ENCODE data around the gene SLC12A5. TPM values are rescaled to one million over a fixed set of nuclear protein-coding genes. Genes with fewer than 3 reads are reported as not detected.

The SLC12A5 gene
- total and polyA plus RNA-seq, 9 of the 15 experiments (the other 6 are each of a cell fraction or from before 2014, with no cell fraction given): 0.36 to 7.5 (median 2.1) TPM

DNA sequence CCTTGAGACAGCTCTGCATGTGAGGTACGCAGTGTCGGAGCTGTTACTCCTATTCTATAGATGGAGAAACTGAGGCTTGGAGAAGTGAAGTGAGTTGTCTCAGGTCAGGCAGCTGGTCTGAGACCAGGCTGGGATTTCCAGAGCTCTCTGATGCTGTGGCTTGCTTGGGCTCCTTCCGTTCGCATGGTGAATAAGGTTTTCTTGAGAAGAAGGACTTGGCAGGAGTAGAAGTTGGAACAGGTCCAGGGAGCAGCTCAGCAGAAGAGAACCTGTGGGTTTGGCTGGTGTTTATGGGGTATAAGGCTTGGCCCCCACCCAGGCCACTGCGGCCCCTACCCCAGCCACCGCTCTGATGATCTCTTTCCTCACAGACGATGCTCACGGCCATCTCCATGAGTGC is 7.4 kb downstream of the SLC12A5 start:
- intact Hi-C loops (cut with micrococcal nuclease) (no loop called here), in situ Hi-C loops (cut with MboI) (no loop called here)
- Histone ChIP-seq H3K36me3 (ENCODE audit: control insufficient read depth, insufficient read depth, low read length) (no peaks in the 10 kb centered on the region), H3K79me2 (ENCODE audit: control insufficient read depth, insufficient read depth, low read length) (no peaks in the 10 kb centered on the region), H3K9me1 (ENCODE audit: control insufficient read depth, insufficient read depth, low read length) (no peaks in the 10 kb centered on the region), H3K4me2 (ENCODE audit: insufficient read depth, low read length) (no peak overlapping the region), H3K27me3 (ENCODE audit: control insufficient read depth in 2 of 2, insufficient read depth in 2 of 2, low read length in 2 of 2) (peaks cover 12 to 31% of the 10 kb centered on the region in 2 experiments), H4K20me1 (replicated peaks; ENCODE audit: control insufficient read depth, insufficient read depth, low read length) (peaks cover 19% of the 10 kb centered on the region), H3K9me3 (replicated peaks; ENCODE audit: control insufficient read depth, insufficient read depth, low read depth, low read length) (no peaks in the 10 kb centered on the region), H3K27ac (ENCODE audit: extremely low read depth, low read depth, low read length) (no peak overlapping the region), H3K4me3 (no peak overlapping the region), H2AFZ (ENCODE audit: low read depth, low read length) (no peak overlapping the region), H3K4me1 (replicated peaks in 1 of 2; ENCODE audit: control insufficient read depth in 2 of 2, insufficient read depth in 2 of 2, low read length in 2 of 2) (peaks cover 0 to 9% of the 10 kb centered on the region in 2 experiments; a peak in 1 of 5 replicates), H3K9ac (ENCODE audit: insufficient read depth in 1 of 2, low read depth in 2 of 2, low read length in 2 of 2) (no peak overlapping the region)
- FAIRE-seq: no peak
- TF ChIP-seq SAFB (IDR thresholded peaks at IDR 0.05; ENCODE audit: borderline replicate concordance, low read depth, low read length): no peak
- TF ChIP-seq, protein P1, sequence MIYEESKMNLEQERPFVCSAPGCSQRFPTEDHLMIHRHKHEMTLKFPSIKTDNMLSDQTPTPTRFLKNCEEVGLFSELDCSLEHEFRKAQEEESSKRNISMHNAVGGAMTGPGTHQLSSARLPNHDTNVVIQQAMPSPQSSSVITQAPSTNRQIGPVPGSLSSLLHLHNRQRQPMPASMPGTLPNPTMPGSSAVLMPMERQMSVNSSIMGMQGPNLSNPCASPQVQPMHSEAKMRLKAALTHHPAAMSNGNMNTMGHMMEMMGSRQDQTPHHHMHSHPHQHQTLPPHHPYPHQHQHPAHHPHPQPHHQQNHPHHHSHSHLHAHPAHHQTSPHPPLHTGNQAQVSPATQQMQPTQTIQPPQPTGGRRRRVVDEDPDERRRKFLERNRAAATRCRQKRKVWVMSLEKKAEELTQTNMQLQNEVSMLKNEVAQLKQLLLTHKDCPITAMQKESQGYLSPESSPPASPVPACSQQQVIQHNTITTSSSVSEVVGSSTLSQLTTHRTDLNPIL (CRISPR knock-in tag; IDR thresholded peaks at IDR 0.05): no peak
- no peak for TF ChIP-seq SMAD4 (CRISPR knock-in tag; conservative IDR thresholded peaks at IDR 0.05)
- TF ChIP-seq, protein P2, sequence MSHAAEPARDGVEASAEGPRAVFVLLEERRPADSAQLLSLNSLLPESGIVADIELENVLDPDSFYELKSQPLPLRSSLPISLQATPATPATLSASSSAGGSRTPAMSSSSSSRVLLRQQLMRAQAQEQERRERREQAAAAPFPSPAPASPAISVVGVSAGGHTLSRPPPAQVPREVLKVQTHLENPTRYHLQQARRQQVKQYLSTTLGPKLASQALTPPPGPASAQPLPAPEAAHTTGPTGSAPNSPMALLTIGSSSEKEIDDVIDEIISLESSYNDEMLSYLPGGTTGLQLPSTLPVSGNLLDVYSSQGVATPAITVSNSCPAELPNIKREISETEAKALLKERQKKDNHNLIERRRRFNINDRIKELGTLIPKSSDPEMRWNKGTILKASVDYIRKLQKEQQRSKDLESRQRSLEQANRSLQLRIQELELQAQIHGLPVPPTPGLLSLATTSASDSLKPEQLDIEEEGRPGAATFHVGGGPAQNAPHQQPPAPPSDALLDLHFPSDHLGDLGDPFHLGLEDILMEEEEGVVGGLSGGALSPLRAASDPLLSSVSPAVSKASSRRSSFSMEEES (CRISPR knock-in tag; IDR thresholded peaks at IDR 0.05): no peak
- TF ChIP-seq, protein P3, sequence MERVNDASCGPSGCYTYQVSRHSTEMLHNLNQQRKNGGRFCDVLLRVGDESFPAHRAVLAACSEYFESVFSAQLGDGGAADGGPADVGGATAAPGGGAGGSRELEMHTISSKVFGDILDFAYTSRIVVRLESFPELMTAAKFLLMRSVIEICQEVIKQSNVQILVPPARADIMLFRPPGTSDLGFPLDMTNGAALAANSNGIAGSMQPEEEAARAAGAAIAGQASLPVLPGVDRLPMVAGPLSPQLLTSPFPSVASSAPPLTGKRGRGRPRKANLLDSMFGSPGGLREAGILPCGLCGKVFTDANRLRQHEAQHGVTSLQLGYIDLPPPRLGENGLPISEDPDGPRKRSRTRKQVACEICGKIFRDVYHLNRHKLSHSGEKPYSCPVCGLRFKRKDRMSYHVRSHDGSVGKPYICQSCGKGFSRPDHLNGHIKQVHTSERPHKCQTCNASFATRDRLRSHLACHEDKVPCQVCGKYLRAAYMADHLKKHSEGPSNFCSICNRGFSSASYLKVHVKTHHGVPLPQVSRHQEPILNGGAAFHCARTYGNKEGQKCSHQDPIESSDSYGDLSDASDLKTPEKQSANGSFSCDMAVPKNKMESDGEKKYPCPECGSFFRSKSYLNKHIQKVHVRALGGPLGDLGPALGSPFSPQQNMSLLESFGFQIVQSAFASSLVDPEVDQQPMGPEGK (CRISPR knock-in tag; IDR thresholded peaks at IDR 0.05; ENCODE audit: borderline replicate concordance): no peak
- TF ChIP-seq ZFX (CRISPR knock-in tag; IDR thresholded peaks at IDR 0.05): no peak
- no peak for TF ChIP-seq ZNF707 (CRISPR knock-in tag; conservative IDR thresholded peaks at IDR 0.05)
- TF ChIP-seq, protein P4, sequence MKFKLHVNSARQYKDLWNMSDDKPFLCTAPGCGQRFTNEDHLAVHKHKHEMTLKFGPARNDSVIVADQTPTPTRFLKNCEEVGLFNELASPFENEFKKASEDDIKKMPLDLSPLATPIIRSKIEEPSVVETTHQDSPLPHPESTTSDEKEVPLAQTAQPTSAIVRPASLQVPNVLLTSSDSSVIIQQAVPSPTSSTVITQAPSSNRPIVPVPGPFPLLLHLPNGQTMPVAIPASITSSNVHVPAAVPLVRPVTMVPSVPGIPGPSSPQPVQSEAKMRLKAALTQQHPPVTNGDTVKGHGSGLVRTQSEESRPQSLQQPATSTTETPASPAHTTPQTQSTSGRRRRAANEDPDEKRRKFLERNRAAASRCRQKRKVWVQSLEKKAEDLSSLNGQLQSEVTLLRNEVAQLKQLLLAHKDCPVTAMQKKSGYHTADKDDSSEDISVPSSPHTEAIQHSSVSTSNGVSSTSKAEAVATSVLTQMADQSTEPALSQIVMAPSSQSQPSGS (CRISPR knock-in tag; IDR thresholded peaks at IDR 0.05): no peak
- TF ChIP-seq NELFE (IDR thresholded peaks at IDR 0.05; ENCODE audit: insufficient read depth, insufficient read length): no peak
- no peak for TF ChIP-seq ZNF589 (CRISPR knock-in tag; IDR thresholded peaks at IDR 0.05; ENCODE audit: low read depth)
- no peak for TF ChIP-seq TCF7L2 (IDR thresholded peaks at IDR 0.05; ENCODE audit: low read depth, low read length)
- TF ChIP-seq, protein P5, sequence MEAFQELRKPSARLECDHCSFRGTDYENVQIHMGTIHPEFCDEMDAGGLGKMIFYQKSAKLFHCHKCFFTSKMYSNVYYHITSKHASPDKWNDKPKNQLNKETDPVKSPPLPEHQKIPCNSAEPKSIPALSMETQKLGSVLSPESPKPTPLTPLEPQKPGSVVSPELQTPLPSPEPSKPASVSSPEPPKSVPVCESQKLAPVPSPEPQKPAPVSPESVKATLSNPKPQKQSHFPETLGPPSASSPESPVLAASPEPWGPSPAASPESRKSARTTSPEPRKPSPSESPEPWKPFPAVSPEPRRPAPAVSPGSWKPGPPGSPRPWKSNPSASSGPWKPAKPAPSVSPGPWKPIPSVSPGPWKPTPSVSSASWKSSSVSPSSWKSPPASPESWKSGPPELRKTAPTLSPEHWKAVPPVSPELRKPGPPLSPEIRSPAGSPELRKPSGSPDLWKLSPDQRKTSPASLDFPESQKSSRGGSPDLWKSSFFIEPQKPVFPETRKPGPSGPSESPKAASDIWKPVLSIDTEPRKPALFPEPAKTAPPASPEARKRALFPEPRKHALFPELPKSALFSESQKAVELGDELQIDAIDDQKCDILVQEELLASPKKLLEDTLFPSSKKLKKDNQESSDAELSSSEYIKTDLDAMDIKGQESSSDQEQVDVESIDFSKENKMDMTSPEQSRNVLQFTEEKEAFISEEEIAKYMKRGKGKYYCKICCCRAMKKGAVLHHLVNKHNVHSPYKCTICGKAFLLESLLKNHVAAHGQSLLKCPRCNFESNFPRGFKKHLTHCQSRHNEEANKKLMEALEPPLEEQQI (IDR thresholded peaks at IDR 0.05): no peak
- no TSS peak for BruUV-seq (replicated peaks)
- ChIA-PET POLR2A (no interaction called here), CTCF (ENCODE audit: low intra/inter-chr PET ratio) (no interaction called here)
- DNase-seq (ENCODE audit: extremely low read depth in 1 of 4, low spot score in 3 of 4): no peak
- 2% methylated on average over 8 of the region's 8 CpGs for WGBS (ENCODE audit: insufficient coverage, low coverage, missing lambda C conversion rate)
- ATAC-seq: no peak

Data from K562 (cell line).